Fibroblast of skin of left quadriceps (primary cell): ENCODE data around the gene CDK5RAP3.

ENCODE experiments used
- DNase-seq, 2 experiments: peaks; one replicate each; pipeline ENCODE4 v3.0.0-alpha.2; 2013; ENCODE audit warnings: low read depth in 2 of 2

CDK5RAP3 gene

DNA sequence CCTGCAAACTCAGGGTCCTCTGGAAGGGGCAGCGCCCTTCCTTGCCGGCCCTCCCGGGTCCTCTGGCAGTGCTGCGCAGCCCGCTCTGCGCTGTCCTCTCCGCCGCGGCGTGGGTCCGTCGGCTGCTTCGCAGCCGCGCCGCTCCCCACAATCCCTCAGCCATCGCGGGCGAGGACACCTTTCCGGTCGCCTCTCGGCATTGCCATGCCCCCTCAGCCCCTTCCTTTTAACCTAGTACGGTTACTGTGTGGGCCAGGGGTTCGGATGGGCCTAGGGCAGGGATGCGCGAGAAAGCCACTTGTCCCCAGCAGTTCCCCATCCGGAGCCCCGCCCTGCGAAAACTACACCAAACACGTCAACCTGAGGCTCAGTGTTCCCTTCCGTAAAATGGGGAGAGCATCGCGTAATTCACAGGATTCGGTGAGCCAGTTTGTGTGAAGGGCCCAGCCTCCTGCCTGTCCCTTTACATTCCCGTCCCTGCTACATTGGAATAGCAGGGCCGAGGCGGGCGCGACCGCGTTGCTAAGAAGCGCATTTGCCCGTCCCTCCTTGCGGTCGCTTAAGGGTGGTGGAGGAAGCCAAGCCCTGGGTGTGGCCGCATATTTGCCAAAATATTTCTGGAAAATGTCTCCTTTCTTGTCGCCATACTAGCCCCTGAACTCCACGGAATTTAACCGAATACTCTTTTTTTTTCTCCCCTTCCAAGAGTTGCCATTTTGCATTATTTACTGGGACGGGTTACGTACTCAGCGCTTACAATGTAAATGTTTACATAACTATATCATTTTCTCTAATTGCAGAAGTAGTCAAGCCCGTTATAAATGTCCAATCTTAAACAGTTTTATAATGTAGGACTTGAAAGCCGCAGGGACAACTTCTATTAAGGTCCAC lies 53.5 kb downstream of the CDK5RAP3 start:
- no peak for DNase-seq

DNA sequence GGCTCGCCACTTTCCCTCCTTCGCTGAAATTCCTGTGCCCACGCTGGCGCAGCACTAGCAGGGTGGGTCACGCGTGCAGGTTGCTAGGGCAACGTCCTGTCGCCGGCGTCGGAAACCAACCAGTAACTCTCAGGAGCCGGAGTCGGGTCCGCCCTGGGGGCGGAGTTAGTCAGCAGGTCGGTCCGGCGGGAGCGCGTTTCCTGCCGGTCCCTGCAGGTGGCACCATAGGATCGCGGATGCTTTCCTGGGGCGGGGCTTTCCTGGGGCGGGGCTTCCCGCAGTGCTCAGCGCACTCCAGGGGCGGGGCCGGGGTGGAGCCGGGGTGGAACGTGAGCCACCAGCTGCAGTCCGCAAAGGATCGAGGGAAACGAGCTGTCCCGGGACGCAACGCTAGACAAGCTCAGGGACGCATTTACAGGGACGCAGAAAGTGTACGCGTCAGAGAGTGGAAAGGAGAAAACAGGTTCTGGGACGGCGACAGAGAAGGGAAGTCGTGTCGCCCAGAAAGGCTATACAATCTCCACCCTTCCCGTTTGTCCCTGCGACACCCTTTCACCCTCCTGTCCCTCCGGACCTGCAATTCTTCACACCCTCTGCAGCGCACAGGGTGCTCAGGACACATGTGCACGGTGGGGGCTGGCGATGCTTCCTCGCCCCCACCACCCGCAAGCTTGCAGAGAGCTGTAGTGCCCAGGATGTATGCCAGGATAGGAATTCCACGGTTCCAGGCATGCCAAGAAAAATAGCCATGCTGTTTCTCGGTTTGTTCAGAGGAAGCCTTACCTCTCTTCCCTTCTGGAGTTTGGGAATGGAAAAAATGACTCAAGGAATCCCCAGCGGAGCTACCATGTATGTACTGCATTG lies 54.4 kb downstream of the CDK5RAP3 start:
- peak; percentile 86 to 88 for DNase-seq

DNA sequence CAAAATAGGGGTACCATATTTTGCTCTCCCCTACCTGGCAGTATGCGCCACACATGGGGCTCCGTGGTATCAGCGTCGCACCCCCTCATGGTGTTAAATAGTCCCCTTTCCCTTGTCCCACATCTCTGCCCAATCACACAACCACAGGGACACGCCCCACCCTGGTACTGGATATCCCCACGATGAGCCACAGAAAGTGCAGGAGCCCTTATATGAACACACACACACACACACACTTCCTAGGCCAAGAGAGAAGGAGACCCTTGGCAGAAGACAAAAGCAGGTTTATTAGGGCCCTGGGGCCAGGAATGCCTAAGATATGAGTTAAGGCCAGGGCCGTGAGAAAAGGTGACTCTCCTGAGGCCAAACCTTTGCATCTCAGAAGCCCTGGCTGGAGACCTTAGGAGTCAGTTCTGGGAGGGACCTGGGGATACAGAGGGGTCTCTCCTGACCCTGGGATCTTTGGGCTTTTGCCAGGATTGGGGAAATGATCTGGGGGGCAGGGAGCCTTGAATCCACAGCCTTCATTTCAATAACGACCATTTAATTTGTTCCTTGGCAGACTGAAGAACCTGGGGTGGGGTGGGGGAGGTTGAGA lies 55.1 kb downstream of the CDK5RAP3 start:
- no peak for DNase-seq

DNA sequence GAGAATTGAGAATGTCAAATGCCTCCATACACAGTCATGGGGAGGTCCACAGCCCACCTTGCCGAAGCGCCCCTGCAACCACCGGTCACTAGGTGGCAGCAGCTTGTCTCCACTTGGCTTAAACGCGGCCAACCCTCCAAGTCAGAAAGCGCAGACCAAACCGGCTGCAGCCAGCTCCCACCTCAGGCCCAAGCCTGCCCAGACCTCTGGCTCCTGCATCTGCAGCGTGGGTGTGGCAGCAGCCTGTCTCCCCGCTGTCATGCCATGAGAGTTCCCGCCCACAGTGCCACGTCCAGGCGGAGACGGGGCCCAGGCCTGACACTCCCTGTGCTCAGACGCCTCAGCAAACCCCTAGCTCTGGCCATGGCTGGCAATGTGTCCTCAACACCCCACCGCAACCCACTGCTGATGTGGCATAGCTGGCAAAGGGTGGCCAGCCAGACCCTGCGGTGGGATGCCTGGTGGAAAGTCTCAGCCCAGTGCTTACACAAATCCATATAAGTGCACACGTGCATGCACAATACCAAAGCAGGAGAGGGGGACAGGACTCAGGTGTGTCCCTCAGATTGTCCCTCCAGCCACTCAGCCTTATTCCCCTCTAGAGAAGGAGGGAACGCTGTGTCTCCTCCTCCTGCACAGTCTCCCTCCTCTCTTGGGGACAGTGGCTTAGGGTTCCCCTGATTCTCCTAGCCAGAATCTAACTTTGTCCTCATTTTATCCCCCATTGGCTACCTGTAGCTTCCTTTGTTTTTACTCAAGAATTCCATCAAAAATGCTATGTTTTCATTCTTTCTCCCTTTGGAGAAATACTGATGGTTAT lies 55.8 kb downstream of the CDK5RAP3 start:
- peak in 1 of 2 experiments; percentile 57 for DNase-seq

DNA sequence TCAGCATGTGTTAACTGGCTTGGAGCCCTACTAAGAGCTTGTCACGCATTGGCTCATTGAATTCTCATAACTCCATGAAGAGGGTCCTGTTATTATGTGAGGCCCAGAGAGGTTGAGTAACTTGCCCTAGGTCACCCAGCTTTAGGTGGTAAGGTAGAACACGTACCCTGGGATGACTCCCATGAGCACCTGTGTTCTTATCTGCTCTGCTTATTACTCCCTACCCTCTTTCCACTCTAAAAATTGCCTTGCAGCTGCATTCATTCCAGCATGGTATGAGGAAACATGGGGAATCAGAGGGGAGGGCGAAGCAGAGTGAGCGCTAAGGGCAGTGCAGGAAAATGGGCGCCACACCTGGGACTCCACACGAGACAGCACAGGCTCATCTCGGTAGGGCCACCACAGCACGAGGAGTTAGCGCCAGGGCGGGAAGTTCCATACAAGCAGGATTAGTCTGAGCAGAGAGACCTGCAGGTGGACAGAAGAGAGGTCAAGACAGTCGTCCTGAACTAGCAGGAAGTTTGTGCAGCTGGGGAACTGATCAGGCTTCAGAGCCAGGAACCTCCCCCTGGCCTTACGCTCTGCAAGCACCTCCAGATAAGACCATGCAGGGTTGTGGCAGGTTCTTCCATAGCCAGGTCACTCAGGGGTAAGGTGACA lies 56.5 kb downstream of the CDK5RAP3 start:
- no peak for DNase-seq

DNA sequence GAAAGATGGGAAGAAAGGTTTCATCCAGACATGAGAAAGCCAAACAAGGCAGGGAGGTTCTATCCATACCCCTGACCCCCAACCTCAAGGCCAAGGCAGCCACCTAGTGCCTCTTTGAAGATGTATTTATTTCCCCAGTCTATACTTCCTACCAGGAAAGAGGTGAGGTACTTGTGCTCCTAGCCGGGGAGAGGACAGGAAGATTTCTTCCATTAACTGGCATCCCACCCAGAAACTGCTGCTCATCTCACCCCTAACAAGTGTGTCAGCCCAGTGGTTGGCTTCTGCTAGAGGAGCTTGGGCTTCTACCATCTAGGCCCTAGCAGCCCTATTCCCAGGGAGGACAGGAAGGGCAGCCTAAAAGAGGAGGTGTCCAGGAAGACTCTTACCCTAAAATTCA lies 57.8 kb downstream of the CDK5RAP3 start:
- no peak for DNase-seq

DNA sequence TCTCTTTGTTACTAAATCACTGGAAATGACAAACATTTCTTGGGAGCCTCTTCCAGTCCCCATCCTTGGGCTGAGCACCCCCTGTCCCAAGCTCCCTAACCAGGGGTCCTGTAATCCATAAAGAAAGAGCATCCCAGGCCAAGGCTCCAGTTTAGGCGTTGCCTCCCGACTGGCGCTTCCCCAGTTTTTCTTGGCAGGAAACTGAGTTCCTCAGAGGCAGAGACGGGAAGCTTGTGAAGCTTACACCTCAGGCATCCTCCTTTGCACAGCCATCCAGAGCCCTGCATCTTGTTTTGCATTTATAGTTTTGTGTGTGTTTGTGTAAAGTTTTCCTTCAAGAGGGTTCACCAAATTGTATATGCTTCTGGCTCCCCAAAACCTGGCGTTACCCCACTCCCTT lies 59.6 kb downstream of the CDK5RAP3 start:
- DNase-seq: no peak
